Measurements from ENCODE around the gene MAP3K3.

The MAP3K3 gene

GRCh38 chr17:63592797-63593196, 29.4 kb upstream of the MAP3K3 start:
- Histone ChIP-seq H3K14ac (ENCODE audit: low read length in 2 of 2) (no peak overlapping the region), H2BK120ac (ENCODE audit: low read depth, low read length) (no peak overlapping the region), H3K9me3 (ENCODE audit: control insufficient read depth, low read length) (no peaks in the 10 kb centered on the region), H4K91ac (ENCODE audit: low read length) (no peak overlapping the region), H3K18ac (ENCODE audit: low read depth in 1 of 2, low read length in 2 of 2) (no peak overlapping the region), H3K4me3 (ENCODE audit: insufficient read depth in 1 of 2, low read depth in 1 of 2, low read length in 2 of 2) (no peak overlapping the region), H3K27me3 (ENCODE audit: control insufficient read depth in 1 of 2, insufficient read depth in 1 of 2, low read length in 2 of 2) (no peaks in the 10 kb centered on the region), H3K23ac (ENCODE audit: low read length in 2 of 2) (no peak overlapping the region), H2AK5ac (ENCODE audit: low read length, severe bottlenecking) (no peak overlapping the region), H3K79me1 (replicated peaks; ENCODE audit: low read length, poor library complexity, severe bottlenecking) (peaks cover 23% of the 10 kb centered on the region), H4K8ac (ENCODE audit: low read length) (no peak overlapping the region), H3K27ac (ENCODE audit: low read length, poor library complexity, severe bottlenecking) (no peak overlapping the region), H2AFZ (ENCODE audit: low read depth, low read length) (no peak overlapping the region), H2BK15ac (ENCODE audit: low read depth, poor library complexity, severe bottlenecking) (no peak overlapping the region), H2BK12ac (ENCODE audit: low read length in 2 of 2) (no peak overlapping the region), H3K36me3 (ENCODE audit: control insufficient read depth in 1 of 2, insufficient read depth in 2 of 2, low read depth in 1 of 2, low read length in 2 of 2) (peaks cover 48 to 63% of the 10 kb centered on the region in 2 experiments), H2BK5ac (ENCODE audit: low read depth, low read length, poor library complexity, severe bottlenecking) (no peak overlapping the region), H3K9ac (ENCODE audit: low read length) (no peak overlapping the region), H3K4me2 (ENCODE audit: low read length, poor library complexity, severe bottlenecking) (no peak overlapping the region), H3K4me1 (ENCODE audit: control insufficient read depth, insufficient read depth, low read depth, low read length) (no peaks in the 10 kb centered on the region), H3K4ac (ENCODE audit: low read depth in 1 of 2, low read length in 2 of 2) (no peak overlapping the region)
- DNase-seq = no peak
- 92% methylated on average over 2 of the region's 3 CpGs for WGBS

DNA sequence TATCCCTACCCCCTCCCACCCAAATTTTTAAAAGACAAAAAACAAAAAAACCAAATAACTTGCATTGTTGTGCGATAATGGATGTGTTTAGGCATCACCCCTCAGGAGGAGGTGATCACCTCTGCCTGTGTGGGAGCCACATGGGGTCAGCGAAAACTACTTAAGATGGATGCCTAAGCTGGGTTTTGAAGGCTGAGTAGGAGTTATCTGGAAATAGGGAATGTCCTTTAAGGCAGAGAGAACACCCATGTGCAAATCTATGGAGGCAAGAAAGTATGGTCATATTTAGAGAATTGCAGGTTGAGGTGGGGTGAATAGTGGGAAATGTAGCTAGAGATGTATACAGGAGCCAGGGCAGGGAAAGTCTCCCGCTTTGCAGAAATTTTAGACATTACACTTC, 27.1 kb upstream of the MAP3K3 start:
- no peaks in the 10 kb centered on the region for H3K9me3 ChIP-seq (ENCODE audit: control insufficient read depth, low read length)
- no peak overlapping the region for H2BK120ac ChIP-seq (ENCODE audit: low read depth, low read length)
- no peak for DNase-seq
- H3K4ac ChIP-seq (ENCODE audit: low read depth in 1 of 2, low read length in 2 of 2) = no peak overlapping the region
- 93% methylated on average over 3 of the region's 3 CpGs for WGBS
- peaks cover 31 to 44% of the 10 kb centered on the region in 2 experiments for H3K36me3 ChIP-seq (ENCODE audit: control insufficient read depth in 1 of 2, insufficient read depth in 2 of 2, low read depth in 1 of 2, low read length in 2 of 2)
- no peak overlapping the region for H3K9ac ChIP-seq (ENCODE audit: low read length)
- no peak overlapping the region for H3K4me2 ChIP-seq (ENCODE audit: low read length, poor library complexity, severe bottlenecking)
- H3K4me3 ChIP-seq (ENCODE audit: insufficient read depth in 1 of 2, low read depth in 1 of 2, low read length in 2 of 2) = no peak overlapping the region
- H2BK15ac ChIP-seq (ENCODE audit: low read depth, poor library complexity, severe bottlenecking) = no peak overlapping the region
- no peak overlapping the region for H3K23ac ChIP-seq (ENCODE audit: low read length in 2 of 2)
- H2BK12ac ChIP-seq (ENCODE audit: low read length in 2 of 2) = no peak overlapping the region
- no peak overlapping the region for H2AFZ ChIP-seq (ENCODE audit: low read depth, low read length)
- no peak overlapping the region for H3K14ac ChIP-seq (ENCODE audit: low read length in 2 of 2)
- H3K27me3 ChIP-seq (ENCODE audit: control insufficient read depth in 1 of 2, insufficient read depth in 1 of 2, low read length in 2 of 2) = no peaks in the 10 kb centered on the region
- no peak overlapping the region for H4K91ac ChIP-seq (ENCODE audit: low read length)
- H4K8ac ChIP-seq (ENCODE audit: low read length) = no peak overlapping the region
- H3K18ac ChIP-seq (ENCODE audit: low read depth in 1 of 2, low read length in 2 of 2) = no peak overlapping the region
- peaks cover 11% of the 10 kb centered on the region for H3K79me1 ChIP-seq (replicated peaks; ENCODE audit: low read length, poor library complexity, severe bottlenecking)
- no peak overlapping the region for H3K27ac ChIP-seq (ENCODE audit: low read length, poor library complexity, severe bottlenecking)
- H3K4me1 ChIP-seq (ENCODE audit: control insufficient read depth, insufficient read depth, low read depth, low read length) = no peaks in the 10 kb centered on the region
- H2BK5ac ChIP-seq (ENCODE audit: low read depth, low read length, poor library complexity, severe bottlenecking) = no peak overlapping the region
- H2AK5ac ChIP-seq (ENCODE audit: low read length, severe bottlenecking) = no peak overlapping the region

DNA sequence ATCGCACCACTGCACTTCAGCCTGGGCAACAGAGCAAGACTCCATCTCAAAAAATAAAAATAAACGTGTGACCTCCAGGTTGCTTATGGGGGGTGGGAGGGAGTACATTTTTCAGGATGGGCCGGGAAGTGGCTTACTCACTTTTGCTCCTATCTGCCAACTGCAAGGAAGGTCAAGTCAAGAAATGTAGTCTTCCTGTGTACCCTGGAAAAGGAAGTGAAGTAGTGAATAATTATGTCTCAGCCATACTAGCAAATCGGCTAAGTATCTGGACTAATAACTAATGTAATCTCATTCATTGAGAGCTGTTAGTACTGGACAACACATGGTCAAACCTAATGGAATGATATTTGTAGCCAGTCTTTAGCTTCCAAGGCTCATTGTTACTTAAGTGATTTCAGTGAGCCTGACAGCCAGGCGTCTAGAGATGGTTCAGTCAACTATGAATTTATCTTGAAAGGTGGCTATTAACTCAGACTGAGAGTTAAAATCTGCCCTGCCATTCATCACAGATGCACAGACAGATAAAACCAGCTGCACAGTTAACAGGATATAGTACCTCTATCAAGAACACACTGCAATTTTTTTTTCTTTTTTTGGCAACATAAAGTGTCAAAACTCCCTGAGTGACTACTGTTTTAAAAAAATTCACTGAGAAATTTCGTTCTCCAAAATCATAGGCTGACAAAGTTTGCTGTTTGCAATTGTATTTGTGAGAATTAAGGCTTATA, 25.2 kb upstream of the MAP3K3 start:
- Histone ChIP-seq H3K27ac (ENCODE audit: low read length, poor library complexity, severe bottlenecking) (no peak overlapping the region), H3K18ac (ENCODE audit: low read depth in 1 of 2, low read length in 2 of 2) (no peak overlapping the region), H3K36me3 (ENCODE audit: control insufficient read depth in 1 of 2, insufficient read depth in 2 of 2, low read depth in 1 of 2, low read length in 2 of 2) (peaks cover 15 to 25% of the 10 kb centered on the region in 2 experiments), H3K4me2 (ENCODE audit: low read length, poor library complexity, severe bottlenecking) (no peak overlapping the region), H3K79me1 (replicated peaks; ENCODE audit: low read length, poor library complexity, severe bottlenecking) (peaks cover 3% of the 10 kb centered on the region), H2AK5ac (ENCODE audit: low read length, severe bottlenecking) (no peak overlapping the region), H3K4me1 (ENCODE audit: control insufficient read depth, insufficient read depth, low read depth, low read length) (no peaks in the 10 kb centered on the region), H3K9ac (ENCODE audit: low read length) (no peak overlapping the region), H2BK15ac (ENCODE audit: low read depth, poor library complexity, severe bottlenecking) (no peak overlapping the region), H3K4me3 (ENCODE audit: insufficient read depth in 1 of 2, low read depth in 1 of 2, low read length in 2 of 2) (no peak overlapping the region), H3K23ac (ENCODE audit: low read length in 2 of 2) (no peak overlapping the region), H2AFZ (ENCODE audit: low read depth, low read length) (no peak overlapping the region), H3K4ac (ENCODE audit: low read depth in 1 of 2, low read length in 2 of 2) (no peak overlapping the region), H4K91ac (ENCODE audit: low read length) (no peak overlapping the region), H2BK5ac (ENCODE audit: low read depth, low read length, poor library complexity, severe bottlenecking) (no peak overlapping the region), H3K9me3 (ENCODE audit: control insufficient read depth, low read length) (no peaks in the 10 kb centered on the region), H2BK120ac (ENCODE audit: low read depth, low read length) (no peak overlapping the region), H4K8ac (ENCODE audit: low read length) (no peak overlapping the region), H2BK12ac (ENCODE audit: low read length in 2 of 2) (no peak overlapping the region), H3K14ac (ENCODE audit: low read length in 2 of 2) (no peak overlapping the region), H3K27me3 (ENCODE audit: control insufficient read depth in 1 of 2, insufficient read depth in 1 of 2, low read length in 2 of 2) (no peaks in the 10 kb centered on the region)
- 94% methylated on average over 5 of the region's 6 CpGs for WGBS
- DNase-seq = no peak

DNA sequence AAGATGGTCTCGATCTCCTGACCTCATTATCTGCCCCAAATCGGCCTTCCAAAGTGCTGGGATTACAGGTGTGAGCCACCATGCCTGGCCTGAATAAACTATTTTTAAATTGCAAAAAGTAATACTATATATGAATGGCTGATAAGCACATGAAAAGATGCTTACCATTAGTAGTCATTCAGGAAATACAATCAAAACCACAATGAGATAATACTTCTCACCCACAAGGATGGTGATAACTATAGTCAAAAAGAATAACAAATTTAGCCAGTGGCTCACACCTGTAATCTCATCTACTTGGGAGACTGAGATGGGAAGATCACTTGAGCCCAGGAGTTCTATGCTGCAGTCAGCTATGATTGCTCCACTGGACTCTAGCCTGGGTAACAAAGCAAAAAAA, 23.9 kb upstream of the MAP3K3 start:
- Histone ChIP-seq H2AFZ (ENCODE audit: low read depth, low read length) (no peak overlapping the region), H4K8ac (ENCODE audit: low read length) (no peak overlapping the region), H3K4ac (ENCODE audit: low read depth in 1 of 2, low read length in 2 of 2) (no peak overlapping the region)

More for the DNA sequence above, 23.9 kb upstream of the MAP3K3 start:
- H3K14ac ChIP-seq (ENCODE audit: low read length in 2 of 2) = no peak overlapping the region
- H3K27ac ChIP-seq (ENCODE audit: low read length, poor library complexity, severe bottlenecking) = no peak overlapping the region
- no peaks in the 10 kb centered on the region for H3K9me3 ChIP-seq (ENCODE audit: control insufficient read depth, low read length)
- no peak overlapping the region for H2BK15ac ChIP-seq (ENCODE audit: low read depth, poor library complexity, severe bottlenecking)
- peaks cover 5 to 16% of the 10 kb centered on the region in 2 experiments for H3K36me3 ChIP-seq (ENCODE audit: control insufficient read depth in 1 of 2, insufficient read depth in 2 of 2, low read depth in 1 of 2, low read length in 2 of 2)
- DNase-seq = no peak
- no peaks in the 10 kb centered on the region for H3K27me3 ChIP-seq (ENCODE audit: control insufficient read depth in 1 of 2, insufficient read depth in 1 of 2, low read length in 2 of 2)
- no peak overlapping the region for H4K91ac ChIP-seq (ENCODE audit: low read length)
- H3K18ac ChIP-seq (ENCODE audit: low read depth in 1 of 2, low read length in 2 of 2) = no peak overlapping the region
- H3K4me3 ChIP-seq (ENCODE audit: insufficient read depth in 1 of 2, low read depth in 1 of 2, low read length in 2 of 2) = no peak overlapping the region
- no peak overlapping the region for H2BK12ac ChIP-seq (ENCODE audit: low read length in 2 of 2)
- 91% methylated on average over 2 of the region's 2 CpGs for WGBS
- peaks cover 2% of the 10 kb centered on the region for H3K79me1 ChIP-seq (replicated peaks; ENCODE audit: low read length, poor library complexity, severe bottlenecking)
- H3K4me1 ChIP-seq (ENCODE audit: control insufficient read depth, insufficient read depth, low read depth, low read length) = no peaks in the 10 kb centered on the region
- H3K9ac ChIP-seq (ENCODE audit: low read length) = no peak overlapping the region
- no peak overlapping the region for H2AK5ac ChIP-seq (ENCODE audit: low read length, severe bottlenecking)
- H2BK5ac ChIP-seq (ENCODE audit: low read depth, low read length, poor library complexity, severe bottlenecking) = no peak overlapping the region
- no peak overlapping the region for H3K23ac ChIP-seq (ENCODE audit: low read length in 2 of 2)
- no peak overlapping the region for H2BK120ac ChIP-seq (ENCODE audit: low read depth, low read length)
- no peak overlapping the region for H3K4me2 ChIP-seq (ENCODE audit: low read length, poor library complexity, severe bottlenecking)

Data from mesenchymal stem cell (in vitro differentiated cells and primary cell).